GM23248 (cell line): Measurements from ENCODE around the gene GNAI1.

ENCODE experiments used
- EZH2 ChIP-seq: fragments of 200-600 bp; sonication (generic); IDR thresholded peaks from 2 replicates; pipeline ENCODE4 v1.6.1; 2018; ENCODE audit warnings: antibody characterized with exemption, mild to moderate bottlenecking; ENCODE audit not compliant: insufficient read depth, poor library complexity, severe bottlenecking
- EZH2phosphoT487 ChIP-seq: fragments of 200-600 bp; sonication (generic); IDR thresholded peaks from 2 replicates; pipeline ENCODE4 v1.6.1; 2018; ENCODE audit warnings: antibody characterized with exemption, moderate library complexity, mild to moderate bottlenecking, low read depth; ENCODE audit not compliant: insufficient read depth

DNA sequence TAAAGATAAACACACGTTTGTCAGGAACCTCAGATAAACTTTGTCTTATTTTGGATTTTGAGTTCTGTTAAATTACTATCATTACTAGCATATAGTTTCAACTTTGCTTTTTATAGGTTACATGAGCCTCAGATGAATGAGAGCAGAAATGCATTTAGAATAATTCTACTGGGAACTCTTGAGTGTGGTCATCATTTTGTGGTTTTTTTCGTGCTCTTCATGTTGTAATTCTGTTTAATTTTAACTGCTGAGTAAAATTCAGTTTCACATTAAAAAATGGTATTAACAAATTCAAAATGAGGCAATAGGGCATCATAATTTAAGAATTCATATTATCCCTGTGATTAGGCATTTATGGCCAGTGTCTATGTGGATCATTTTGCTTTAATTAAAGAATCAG is 72.9 kb downstream of the GNAI1 start:
- TF ChIP-seq EZH2 (no peak), EZH2phosphoT487 (no peak)
